ENCODE results near the gene FMO3. TPM values are rescaled to one million over a fixed set of nuclear protein-coding genes. Genes with fewer than 3 reads are reported as not detected.

Gene FMO3
- total and polyA plus RNA-seq, 2 donors (not counting 3 experiments of a cell fraction or from before 2014, with no cell fraction given): not detected

DNA sequence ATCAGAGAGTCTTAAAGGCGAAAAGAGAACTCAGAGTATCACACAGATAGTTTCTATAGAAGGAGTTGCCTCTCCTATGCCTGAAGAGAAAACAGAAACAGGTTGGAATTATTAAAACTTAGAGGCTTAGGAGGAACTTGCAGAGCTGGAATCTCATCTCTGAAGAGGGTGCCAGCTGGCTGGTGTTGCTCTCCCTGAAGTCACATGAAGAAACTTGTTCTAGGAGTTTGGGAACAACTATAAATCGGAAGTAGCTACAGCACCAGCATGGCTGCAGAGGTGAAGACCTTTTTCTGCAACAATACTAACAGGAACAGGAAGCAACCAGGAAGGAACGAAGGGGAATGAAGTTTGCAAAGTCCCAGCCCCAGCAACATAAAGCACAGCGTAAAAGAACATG is 35.8 kb downstream of the FMO3 start:
- Histone ChIP-seq H3K79me2 (ENCODE audit: control insufficient read depth, insufficient read depth, low read length) (no peaks in the 10 kb centered on the region), H3K9ac (replicated peaks; ENCODE audit: extremely low read depth, insufficient read depth, low read length) (no peak overlapping the region), H3K4me3 (replicated peaks in 1 of 3; ENCODE audit: insufficient read depth in 1 of 3, low read depth in 1 of 3, low read length in 3 of 3) (no peak overlapping the region), H3K9me1 (replicated peaks; ENCODE audit: control insufficient read depth, extremely low read depth, insufficient read depth, low read length) (no peaks in the 10 kb centered on the region), H3K36me3 (ENCODE audit: control insufficient read depth in 2 of 2, extremely low read depth in 1 of 2, insufficient read depth in 2 of 2, low read length in 2 of 2) (no peaks in the 10 kb centered on the region), H3K9me3 (replicated peaks; ENCODE audit: control insufficient read depth, insufficient read depth, low read length) (no peaks in the 10 kb centered on the region), H3K27ac (ENCODE audit: insufficient read depth, low read depth, low read length) (no peak overlapping the region), H2AFZ (ENCODE audit: low read depth, low read length) (no peak overlapping the region), H3K4me1 (ENCODE audit: control insufficient read depth, extremely low read depth, insufficient read depth, low read length) (no peaks in the 10 kb centered on the region), H3K27me3 (ENCODE audit: control insufficient read depth in 2 of 2, insufficient read depth in 2 of 2, low read length in 2 of 2) (no peaks in the 10 kb centered on the region), H3K4me2 (ENCODE audit: insufficient read depth, low read length) (no peak overlapping the region), H4K20me1 (replicated peaks; ENCODE audit: control insufficient read depth, extremely low read depth, insufficient read depth, low read length) (no peaks in the 10 kb centered on the region)
- FAIRE-seq (no peak), DNase-seq (ENCODE audit: low read depth, low spot score) (no peak)
- BruUV-seq (replicated peaks): no TSS peak
- dilution Hi-C loops (cut with MboI; ENCODE audit: extremely low pct_ligation_motif_present, low sequenced_read_pairs): no loop called here
- CTCF ChIA-PET: no interaction called here
- POLR2A ChIA-PET: no interaction called here
- no peak for TF ChIP-seq JUN (IDR thresholded peaks at IDR 0.05; ENCODE audit: borderline replicate concordance, insufficient read depth, insufficient read length, low read depth)
- TF ChIP-seq CTCF (IDR thresholded peaks at IDR 0.05; ENCODE audit: extremely low read depth in 1 of 2, insufficient read depth in 1 of 2, low read depth in 1 of 2, low read length in 2 of 2): no peak
- TF ChIP-seq POLR2A (IDR thresholded peaks at IDR 0.05; ENCODE audit: low read depth, low read length): no peak
- no peak for TF ChIP-seq EZH2 (IDR thresholded peaks at IDR 0.05; ENCODE audit: borderline replicate concordance, low read depth, low read length, severe bottlenecking)
- TF ChIP-seq, protein P1, sequence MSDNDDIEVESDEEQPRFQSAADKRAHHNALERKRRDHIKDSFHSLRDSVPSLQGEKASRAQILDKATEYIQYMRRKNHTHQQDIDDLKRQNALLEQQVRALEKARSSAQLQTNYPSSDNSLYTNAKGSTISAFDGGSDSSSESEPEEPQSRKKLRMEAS (IDR thresholded peaks at IDR 0.05; ENCODE audit: insufficient read depth, insufficient read length): no peak
- TF ChIP-seq MYC (IDR thresholded peaks at IDR 0.05; ENCODE audit: low read depth, low read length): no peak
- TF ChIP-seq POLR2AphosphoS5 (IDR thresholded peaks at IDR 0.05; ENCODE audit: insufficient read depth, low read depth, low read length): no peak
- TF ChIP-seq GATA2 (IDR thresholded peaks at IDR 0.05; ENCODE audit: insufficient read depth, insufficient read length, low read depth, low read length): no peak
- no peak for TF ChIP-seq FOS (IDR thresholded peaks at IDR 0.05; ENCODE audit: borderline replicate concordance, insufficient read depth, low read length)
- intact Hi-C loops (cut with micrococcal nuclease): no loop called here
